ENCODE results near the gene GRIN3A.

GRIN3A gene

DNA sequence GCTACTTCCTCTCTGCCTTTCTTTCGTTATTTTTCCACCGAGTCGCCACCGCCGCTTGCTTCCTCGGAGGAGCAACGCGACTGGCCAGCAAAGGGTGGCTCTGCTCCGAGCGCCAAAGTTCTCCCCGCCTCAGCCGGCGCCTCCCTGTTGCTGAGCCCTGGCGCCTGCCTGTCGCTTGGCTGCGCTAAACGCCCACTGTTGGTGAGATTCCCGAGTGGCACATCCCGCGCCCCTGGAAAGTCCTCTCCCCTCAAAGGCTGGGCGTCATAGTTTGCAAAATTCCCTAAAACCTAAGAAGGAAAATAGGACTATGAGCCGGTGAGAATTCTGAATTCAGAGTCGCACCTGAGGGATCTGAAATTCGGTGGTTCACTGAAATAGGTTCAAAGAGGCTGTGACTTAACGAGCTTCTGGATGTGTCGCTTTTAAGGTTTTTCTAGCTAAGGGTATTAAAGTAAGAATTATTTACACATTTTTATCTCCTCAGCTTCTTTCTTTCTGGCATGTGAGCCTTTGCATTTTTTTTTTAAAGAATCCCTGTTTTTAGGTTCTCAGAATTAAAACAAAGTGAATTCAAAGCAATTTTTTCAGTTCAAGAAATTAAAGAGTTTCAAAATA lies at the start of gene GRIN3A:
TSS of gene GRIN3A (minus strand) at position 82 of the 618 bp plus-strand sequence. CDS start 668 bp downstream, outside the sequence.
- no peaks in the 10 kb centered on the region for H3K9me3 ChIP-seq
- H3K36me3 ChIP-seq = no peaks in the 10 kb centered on the region
- no peak within 1 kb of the TSS for H3K4me3 ChIP-seq (ENCODE audit: low read depth in 1 of 2, low read length in 1 of 2)
- H3K27ac ChIP-seq = no peak within 1 kb of the TSS
- TF ChIP-seq, protein P1, sequence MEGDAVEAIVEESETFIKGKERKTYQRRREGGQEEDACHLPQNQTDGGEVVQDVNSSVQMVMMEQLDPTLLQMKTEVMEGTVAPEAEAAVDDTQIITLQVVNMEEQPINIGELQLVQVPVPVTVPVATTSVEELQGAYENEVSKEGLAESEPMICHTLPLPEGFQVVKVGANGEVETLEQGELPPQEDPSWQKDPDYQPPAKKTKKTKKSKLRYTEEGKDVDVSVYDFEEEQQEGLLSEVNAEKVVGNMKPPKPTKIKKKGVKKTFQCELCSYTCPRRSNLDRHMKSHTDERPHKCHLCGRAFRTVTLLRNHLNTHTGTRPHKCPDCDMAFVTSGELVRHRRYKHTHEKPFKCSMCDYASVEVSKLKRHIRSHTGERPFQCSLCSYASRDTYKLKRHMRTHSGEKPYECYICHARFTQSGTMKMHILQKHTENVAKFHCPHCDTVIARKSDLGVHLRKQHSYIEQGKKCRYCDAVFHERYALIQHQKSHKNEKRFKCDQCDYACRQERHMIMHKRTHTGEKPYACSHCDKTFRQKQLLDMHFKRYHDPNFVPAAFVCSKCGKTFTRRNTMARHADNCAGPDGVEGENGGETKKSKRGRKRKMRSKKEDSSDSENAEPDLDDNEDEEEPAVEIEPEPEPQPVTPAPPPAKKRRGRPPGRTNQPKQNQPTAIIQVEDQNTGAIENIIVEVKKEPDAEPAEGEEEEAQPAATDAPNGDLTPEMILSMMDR (IDR thresholded peaks at IDR 0.05) = no peak
- H3K27me3 ChIP-seq = peaks cover 80% of the 10 kb centered on the region
- H3K4me1 ChIP-seq (ENCODE audit: control insufficient read depth in 1 of 2, insufficient read depth in 1 of 2, low read depth in 1 of 2, low read length in 1 of 2) = no peaks in the 10 kb centered on the region

- Histone ChIP-seq H3K9me3 (no peaks in the 10 kb centered on the region), H3K36me3 (no peaks in the 10 kb centered on the region), H3K4me1 (ENCODE audit: control insufficient read depth in 1 of 2, insufficient read depth in 1 of 2, low read depth in 1 of 2, low read length in 1 of 2) (no peaks in the 10 kb centered on the region), H3K4me3 (ENCODE audit: low read depth in 1 of 2, low read length in 1 of 2) (no peak overlapping the region), H3K27me3 (peaks cover 4% of the 10 kb centered on the region), H3K27ac (no peak overlapping the region)
- TF ChIP-seq, protein P1 (IDR thresholded peaks at IDR 0.05) = no peak
Measured at GRCh38 chr9:101787891-101788290, 49.4 kb upstream of the GRIN3A start.

GRCh38 chr9:101778332-101778731 lies 39.9 kb upstream of the GRIN3A start:
- no peaks in the 10 kb centered on the region for H3K27me3 ChIP-seq
- no peaks in the 10 kb centered on the region for H3K4me1 ChIP-seq (ENCODE audit: control insufficient read depth in 1 of 2, insufficient read depth in 1 of 2, low read depth in 1 of 2, low read length in 1 of 2)
- no peaks in the 10 kb centered on the region for H3K36me3 ChIP-seq
- H3K9me3 ChIP-seq = no peaks in the 10 kb centered on the region
- H3K27ac ChIP-seq = no peak overlapping the region
- H3K4me3 ChIP-seq (ENCODE audit: low read depth in 1 of 2, low read length in 1 of 2) = no peak overlapping the region
- TF ChIP-seq, protein P1 (IDR thresholded peaks at IDR 0.05) = no peak

DNA sequence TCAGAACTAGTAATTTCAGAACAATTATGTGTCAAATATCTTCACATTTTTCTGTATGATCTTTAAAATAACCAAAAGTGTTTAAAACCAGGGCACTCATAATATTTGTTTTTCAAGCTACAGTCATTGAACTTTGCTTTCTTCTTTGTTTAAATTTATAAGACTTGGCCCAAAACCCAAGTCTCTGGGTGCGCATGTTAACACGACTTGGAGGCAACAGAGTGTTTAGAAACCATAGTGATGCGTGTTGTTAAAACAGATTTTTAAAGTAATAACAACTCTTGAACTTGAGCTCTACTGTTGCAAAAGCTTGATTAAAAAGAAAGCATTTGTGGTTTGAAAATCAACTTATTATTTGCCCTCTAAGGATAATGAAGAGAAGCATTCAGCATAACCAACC lies 26.0 kb upstream of the GRIN3A start:
- H3K27me3 ChIP-seq = no peaks in the 10 kb centered on the region
- H3K27ac ChIP-seq = no peak overlapping the region
- no peaks in the 10 kb centered on the region for H3K36me3 ChIP-seq
- H3K4me1 ChIP-seq (ENCODE audit: control insufficient read depth in 1 of 2, insufficient read depth in 1 of 2, low read depth in 1 of 2, low read length in 1 of 2) = no peaks in the 10 kb centered on the region
- TF ChIP-seq, protein P1 (IDR thresholded peaks at IDR 0.05) = no peak
- H3K9me3 ChIP-seq = no peaks in the 10 kb centered on the region
- H3K4me3 ChIP-seq (ENCODE audit: low read depth in 1 of 2, low read length in 1 of 2) = no peak overlapping the region

GRCh38 chr9:101758304-101758930 lies 20.0 kb upstream of the GRIN3A start:
- TF ChIP-seq, protein P1 (IDR thresholded peaks at IDR 0.05) = no peak
- H3K4me1 ChIP-seq (ENCODE audit: control insufficient read depth in 1 of 2, insufficient read depth in 1 of 2, low read depth in 1 of 2, low read length in 1 of 2) = no peaks in the 10 kb centered on the region
- no peak overlapping the region for H3K27ac ChIP-seq
- no peaks in the 10 kb centered on the region for H3K9me3 ChIP-seq
- no peaks in the 10 kb centered on the region for H3K27me3 ChIP-seq
- no peak overlapping the region for H3K4me3 ChIP-seq (ENCODE audit: low read depth in 1 of 2, low read length in 1 of 2)
- H3K36me3 ChIP-seq = no peaks in the 10 kb centered on the region

Data from neutrophil (primary cell).